GM21526 (cell line): ENCODE data around the gene LARP4.
A peak's percentile ranks its signal among the peaks of the same experiment; 100 is the strongest.
"Not testable (repeated sequence)": the region's sequence is repeated elsewhere in the genome, so short reads cannot be mapped to it uniquely, and the experiment has no call there.

Experiments used
- ATAC-seq: cut with Tn5 transposase; IDR thresholded peaks from one replicate; pipeline ENCODE4 v1.9.1; 2021; ENCODE audit warnings: moderate library complexity; ENCODE audit not compliant: unreplicated experiment, low FRiP score

LARP4 gene

DNA sequence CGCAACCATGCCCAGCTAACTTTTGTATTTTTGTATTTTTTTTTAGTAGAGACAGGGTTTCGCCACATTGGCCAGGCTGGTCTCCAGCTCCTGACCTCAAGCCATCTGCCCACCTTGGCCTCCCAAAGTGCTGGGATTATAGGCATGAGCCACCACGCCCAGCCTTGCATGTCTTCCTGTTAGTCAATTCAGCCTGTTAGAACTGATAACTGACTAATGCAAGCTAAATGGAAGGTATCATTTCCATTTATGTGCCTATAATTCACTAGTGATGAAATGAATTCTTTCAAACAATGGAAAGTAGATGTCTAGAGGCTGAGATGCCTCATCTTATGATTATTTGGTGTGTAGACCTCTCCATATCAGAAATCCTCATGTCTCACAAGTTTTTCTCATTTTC, 66.8 kb downstream of the LARP4 start:
- ATAC-seq, result no peak

DNA sequence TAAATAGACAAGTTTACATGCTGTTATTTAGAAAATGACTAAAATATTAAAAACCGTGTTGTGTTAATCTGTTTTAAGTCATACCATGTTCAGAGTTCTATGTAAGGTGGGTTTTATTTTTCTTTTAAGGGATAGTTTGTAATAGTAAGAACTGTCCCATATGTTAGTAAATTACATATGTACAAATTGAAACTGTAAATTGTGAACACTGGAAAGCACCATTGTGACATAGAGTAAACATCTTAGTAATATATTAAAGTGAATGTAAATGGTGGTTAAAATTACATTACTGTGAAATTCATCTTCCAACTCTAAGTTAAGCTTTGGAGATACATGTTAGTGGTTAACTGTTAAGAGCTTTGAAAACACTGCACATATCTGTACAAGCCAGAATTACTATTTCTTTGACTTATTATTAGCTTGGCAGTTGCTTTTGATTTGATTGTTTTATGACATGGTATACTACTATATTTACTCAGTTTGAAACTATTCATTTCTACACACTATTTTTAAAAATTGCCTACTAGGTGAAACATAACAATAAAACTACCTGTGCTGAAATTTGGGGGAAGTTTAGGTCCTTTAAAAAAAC, 76.7 kb downstream of the LARP4 start:
- ATAC-seq, result no peak

DNA sequence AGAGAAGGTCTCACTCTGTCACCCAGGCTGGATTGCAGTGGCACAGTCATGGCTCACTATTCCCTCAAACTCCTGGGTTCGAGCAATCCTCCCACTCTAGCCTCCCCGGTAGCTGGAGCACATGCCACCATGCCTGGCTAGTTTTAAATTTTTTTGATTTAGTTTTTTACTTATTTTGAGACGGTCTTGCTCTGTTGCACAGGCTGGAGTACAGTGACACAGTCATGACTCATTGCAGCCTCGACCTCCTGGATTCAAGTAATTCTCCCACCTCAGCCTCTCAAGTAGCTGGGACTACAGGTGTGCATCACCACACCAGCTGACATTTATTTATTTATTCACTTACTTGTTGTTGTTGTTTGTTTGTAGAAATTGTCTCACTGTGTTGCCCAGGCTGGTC, 81.9 kb downstream of the LARP4 start:
- ATAC-seq, result no peak

DNA sequence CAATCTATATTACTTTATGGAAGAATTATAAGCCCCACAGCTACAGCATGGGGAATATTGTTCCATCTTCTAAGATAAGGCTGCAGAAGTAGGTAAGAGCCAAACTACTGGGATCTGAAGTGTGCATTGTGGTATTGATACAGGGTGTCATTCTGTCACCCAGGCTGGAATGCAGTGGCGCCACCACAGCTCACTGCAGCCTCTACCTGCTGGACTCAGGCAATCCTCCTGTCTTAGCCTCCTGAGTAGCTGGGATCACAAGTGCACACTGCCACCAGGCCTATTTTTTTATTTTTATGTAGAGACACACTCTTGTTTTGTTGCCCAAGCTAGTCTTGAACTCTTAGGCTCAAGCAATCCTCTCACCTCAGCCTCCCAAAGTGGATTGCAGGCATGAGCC, 82.8 kb downstream of the LARP4 start:
- no peak for ATAC-seq

DNA sequence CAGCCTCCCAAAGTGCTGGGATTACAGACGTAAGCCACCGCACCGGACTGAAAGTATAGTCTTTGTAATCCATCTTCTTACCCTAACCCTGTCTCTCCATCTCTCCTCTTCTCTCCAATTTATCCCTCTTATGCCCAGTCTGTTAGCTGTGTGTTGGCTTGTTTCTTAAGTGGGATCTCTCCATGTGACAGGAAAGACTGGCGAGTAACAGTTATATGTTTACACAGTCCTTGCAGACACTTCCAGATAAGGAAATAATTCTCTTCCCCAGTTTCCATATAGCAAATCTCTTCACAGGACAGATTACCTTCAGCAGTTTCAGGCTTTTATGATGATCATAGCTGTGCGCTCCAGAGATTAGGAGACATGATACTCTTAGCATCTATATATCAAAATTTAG, 88.1 kb downstream of the LARP4 start:
- ATAC-seq, result no peak

DNA sequence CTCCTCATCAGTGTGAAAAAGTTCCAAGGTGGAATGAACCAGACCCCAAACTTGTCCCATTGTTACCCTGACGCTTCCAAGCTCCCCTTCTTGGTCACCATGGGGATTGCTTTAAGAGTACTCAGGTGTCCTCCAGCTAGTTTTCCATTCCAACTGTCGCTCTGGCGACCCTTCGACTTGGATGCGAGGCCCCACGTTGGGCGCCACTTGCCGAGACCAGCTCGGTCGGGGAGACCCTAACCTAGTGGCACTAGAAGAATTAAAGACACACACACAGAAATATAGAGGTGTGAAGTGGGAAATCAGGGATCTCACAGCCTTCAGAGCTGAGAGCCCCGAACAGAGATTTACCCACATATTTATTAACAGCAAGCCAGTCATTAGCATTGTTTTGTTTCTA, 97.4 kb downstream of the LARP4 start:
- ATAC-seq, result not testable (repeated sequence)

DNA sequence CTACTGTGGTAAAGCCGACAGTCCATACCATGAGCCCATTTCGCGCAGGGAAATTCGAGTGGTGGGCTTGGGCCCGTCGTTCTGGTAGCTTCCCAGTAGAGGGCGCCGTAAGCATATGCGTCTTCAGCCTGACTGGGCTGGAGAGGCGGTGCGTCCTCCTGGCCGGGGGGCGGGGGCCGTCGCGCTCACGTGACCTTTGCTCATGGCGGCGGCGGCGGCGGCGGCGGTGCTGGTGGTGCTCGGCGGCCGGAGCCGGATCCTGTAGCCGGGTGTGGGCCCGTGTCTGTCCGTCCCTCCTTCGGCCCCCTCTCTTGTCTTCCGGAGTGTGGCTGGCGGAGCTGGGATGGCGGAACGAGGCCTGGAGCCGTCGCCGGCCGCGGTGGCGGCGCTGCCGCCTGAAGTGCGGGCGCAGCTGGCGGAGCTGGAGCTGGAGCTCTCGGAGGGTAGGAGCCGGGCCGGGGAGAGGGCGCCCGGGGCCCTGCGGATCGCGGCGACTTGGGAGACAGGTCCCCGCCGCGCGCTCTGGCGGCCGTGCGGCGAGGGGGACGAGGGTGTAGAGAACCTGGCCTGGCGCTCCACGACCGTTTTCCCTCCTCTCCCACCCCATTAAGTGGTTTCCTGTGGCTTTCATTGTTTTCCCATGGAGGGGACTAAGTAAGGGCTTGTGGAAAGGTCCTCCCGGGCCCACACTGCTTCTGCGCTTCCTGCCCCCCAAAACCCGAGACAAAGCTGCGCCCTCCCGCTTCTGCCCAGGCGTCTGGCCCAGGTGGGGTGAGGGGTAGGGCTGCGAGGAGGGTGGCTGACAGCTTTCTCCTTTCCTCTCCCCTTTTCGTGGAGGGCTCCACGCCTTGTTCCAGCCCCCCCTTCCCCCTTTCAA, 104.4 kb downstream of the LARP4 start, which contains the start of gene DIP2B:
Gene DIP2B, plus strand, starts transcription at position 188 of the 877 bp plus-strand sequence. Its CDS starts 156 bp downstream, at position 344.
- peak; percentile 65 for ATAC-seq

DNA sequence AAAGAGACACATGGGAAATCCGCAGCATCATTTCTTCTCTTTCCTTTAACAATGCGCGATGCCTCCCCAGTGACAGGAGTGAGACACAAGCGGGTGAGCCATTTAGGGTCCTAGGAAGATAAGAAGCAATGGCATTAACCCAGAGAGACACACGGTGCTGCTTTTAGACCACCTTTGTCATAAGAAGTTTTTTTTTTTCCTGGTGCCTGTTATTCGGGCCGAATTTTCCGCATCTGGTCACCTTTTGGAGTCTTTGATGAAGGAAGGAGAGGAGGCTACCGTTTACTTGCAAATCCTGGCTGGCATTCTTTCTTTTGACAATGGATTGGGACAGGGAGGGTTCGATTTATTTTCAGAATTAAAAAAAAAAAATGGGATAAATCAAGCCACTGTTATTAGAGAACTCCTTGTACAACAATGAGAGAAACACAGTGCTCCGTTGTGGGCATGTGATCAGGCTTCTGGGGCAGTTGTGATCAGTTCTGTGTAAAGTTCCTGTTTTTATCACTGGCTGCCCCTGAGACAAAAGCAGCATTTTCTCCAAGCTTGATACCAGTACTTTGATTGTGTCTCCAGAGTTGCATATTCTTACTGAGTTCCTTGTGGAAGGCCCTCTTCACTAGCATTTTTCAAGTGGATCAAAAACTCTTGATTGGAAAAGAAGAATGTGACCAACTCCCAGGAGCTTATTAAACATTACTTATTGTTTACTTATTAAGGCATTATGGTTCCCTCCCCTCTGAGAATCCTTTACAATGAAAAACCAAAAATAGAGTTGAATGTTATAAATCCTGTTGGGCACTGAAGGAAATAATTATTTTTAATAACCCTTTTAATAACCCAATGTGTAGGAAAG, 105.2 kb downstream of the LARP4 start:
- no peak for ATAC-seq

DNA sequence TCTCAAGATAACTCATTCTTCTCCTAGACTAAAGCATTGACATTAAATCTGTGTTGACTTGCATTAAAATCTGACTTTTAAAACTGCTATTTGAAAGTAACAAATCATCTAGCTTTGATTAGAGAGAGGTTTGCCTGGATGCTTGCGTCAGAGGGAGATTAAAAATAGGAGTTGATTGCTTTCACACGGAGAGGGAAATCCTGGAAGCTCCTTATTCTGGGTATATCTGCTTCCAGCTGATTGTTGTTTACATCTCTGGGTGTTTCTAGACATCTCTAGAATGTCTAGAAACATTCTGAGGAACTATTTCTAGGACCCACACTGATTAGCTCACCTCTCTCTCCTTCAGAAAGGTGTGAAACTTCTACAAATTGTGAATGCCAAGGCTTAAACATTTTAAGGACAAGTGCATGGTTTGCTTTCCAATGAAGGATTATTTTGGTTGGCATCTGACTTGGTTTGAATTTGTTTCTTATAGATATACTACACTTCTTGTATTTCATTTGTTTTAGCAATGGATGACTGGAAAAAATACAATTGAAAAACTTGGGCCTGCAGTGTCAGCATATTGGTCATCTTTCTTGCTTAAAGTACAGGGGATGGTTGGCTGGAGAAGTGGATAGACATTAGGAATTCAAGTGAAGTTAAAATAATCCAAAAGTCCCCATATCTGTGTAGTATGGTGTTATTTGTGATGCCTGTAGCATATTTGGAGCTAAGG, 106.2 kb downstream of the LARP4 start:
- ATAC-seq, result no peak

DNA sequence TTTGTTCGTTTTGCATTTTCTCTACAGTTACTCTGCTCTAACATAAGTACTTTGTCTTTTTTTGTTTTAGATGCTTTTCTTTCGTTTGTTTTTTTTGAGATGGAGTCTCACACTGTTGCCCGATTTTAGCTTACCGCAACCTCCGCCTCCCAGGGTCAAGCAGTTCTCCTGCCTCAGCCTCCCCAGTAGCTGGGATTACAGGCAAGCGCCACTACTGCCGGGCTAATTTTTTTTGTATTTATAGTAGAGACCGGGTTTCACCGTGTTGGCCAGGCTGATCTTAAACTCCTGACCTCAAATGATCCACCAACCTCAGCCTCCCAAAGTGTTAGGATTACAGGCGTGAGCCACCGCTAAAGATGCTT, 106.8 kb downstream of the LARP4 start:
- ATAC-seq, result no peak

DNA sequence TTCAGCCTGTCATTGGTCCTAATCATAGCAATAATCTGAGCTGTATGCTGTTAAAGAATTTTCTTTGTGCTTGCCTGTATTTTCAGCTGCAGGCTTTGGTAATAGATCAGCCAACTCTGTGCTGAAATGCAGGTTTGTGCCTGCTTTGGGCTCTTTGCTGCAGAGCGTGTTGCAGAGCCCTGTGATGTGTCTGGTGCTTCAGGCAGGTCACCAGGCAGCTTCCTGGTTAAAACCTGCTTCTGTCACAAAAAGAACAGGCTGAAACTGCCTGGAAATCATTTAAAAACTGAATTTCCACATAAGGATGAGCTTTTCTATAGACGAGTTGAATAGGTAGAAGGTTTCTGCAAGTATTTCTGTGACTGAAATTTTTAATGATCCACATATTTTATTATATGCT, 107.2 kb downstream of the LARP4 start:
- ATAC-seq, result no peak

DNA sequence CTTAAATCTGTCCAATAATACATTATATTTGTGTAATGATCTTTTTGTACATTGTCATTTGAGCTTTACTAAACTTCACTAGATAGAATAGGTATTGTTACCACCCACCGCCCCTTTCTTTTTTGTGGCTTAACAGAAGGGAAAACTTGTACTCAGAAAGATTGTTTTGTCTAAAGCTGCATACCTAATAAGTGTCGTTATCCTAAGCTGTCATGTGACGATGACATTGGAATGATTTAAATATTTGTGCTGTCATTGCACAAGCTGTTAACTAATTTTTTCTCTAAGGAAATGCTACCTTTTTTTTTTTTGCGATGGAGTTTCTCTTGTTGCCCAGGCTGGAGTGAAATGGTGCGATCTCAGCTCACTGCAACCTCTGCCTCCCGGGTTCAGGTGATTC, 107.7 kb downstream of the LARP4 start:
- ATAC-seq, result no peak

DNA sequence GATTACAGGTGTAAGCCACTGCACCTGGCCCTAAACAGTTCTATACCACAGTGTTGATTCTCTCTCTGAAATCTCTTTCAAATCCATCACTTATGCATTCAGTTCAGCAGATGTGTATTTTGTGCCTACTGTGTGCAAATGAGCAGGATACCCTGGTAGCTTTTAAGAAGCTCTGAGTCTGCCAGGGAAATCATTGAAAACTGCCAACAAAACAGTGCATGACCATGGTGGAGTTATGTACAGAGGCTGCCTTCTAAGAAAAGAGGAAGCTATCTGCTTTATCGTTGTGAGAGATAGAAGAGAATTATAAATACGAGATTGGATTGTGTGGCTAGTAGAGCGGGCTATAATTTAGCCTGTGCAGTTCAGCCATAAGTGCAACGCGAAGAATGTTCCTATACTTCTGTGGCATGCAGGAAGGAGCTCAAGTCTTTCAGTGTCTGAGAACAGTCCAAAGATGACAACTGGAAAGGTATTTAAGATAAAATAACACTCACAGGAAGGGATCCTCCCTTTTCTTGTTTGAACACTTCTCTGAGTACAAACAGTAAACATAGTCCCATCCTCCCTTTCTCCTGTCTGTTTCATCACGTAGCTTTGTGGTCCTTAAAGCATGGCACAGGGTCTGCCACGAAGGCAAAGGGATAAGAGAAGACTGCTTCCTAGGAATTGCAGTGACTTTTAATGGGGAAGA, 108.4 kb downstream of the LARP4 start:
- ATAC-seq, result no peak

DNA sequence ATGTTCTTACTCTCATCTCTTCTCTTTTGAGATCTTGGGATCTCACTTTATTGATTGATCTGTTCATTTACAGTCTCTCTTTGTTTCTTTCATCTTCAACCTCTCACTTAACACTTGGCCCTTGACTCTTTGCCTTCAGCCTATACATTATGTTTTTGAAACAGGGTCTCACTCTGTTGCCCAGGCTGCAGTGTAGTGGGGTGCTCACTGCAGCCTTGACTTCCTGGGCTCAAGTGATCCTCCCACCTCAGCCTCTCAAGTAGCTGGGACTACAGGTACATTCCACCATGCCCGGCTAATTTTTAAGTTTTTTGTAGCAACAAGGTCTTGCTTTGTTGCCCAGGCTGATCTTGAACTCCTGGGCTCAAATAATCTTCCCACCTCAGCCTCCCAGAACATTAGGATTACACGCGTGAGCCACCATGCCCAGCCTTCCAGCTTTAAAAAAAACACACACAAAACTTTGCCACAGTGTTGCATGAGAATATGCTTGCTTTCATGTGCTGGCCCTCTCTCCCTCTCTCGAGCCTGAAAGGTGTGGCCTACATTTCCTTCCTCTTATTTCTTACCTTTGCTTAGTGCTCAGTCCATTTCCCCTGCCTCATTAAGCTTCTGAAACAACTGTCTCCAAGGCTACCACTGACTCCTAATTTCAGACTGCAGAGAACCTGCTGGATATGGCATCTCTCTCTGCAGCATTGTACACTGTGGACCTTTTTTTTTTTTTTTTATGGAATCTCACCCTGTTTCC, 114.0 kb downstream of the LARP4 start:
- no peak for ATAC-seq

DNA sequence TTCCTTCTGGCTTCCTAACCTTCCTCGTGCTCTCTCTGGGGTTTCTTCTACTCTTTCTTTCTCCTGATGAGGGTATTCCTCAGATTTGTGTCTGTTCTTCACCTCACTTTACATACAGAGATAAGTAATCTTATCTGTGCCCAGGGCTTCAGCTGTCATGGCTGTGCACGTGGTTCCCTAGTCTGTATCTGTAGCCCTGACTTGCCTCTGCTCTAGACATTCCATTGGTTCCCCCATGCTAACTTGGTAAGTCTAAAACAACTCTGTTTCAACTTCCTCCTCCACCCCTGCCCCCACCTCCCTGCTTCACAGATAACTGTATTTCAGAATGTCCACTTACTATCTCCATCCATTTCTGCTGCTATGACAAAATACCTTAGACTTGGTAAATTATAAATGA, 114.9 kb downstream of the LARP4 start:
- no peak for ATAC-seq

DNA sequence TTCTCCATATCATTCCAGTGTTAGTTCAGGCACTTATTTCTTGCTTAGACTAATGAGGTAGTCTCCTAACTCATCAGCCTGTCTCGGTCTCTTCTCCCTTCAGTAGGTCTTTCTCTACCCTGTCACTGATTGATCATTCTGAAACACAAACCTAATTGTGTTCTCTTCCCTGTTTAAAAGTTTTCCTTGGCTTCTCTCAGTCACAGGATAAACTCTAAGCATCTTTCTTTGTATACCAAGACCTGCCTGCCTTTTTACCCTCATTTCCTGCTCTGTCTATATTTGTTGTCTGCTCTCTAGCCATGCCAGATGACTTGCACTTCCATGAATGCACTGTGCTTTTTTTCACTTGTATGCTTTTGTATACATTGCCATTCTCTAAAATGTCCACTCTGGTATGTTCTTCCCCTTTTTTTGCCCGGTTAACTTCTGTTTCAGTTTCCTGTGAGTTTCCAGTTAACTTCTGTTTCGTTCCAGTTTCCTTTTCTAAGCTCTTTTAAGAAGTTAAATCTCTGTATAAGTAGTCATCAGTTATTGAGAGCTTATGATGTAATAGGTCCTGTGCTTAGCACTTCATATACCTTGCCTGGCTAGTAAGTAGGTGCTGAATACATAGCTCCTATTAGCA, 116.8 kb downstream of the LARP4 start:
- peak; percentile 59 for ATAC-seq

DNA sequence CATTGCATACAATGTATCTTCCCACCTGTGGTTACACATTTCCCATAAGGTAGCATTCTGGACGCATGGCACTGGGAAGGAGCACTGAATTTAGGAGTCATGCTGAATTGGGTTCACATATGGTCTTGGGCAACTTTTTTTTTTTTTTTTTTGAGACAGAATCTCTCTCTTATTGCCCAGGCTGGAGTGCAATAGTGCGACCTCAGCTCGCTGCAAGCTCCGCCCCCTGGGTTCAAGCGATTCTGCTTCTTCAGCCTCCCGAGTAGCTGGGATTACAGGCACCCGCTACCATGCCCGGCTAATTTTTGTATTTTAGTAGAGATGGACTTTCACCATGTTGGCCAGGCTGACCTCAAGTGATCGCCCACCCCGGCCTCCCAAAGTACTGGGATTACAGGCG, 117.4 kb downstream of the LARP4 start:
- no peak for ATAC-seq

DNA sequence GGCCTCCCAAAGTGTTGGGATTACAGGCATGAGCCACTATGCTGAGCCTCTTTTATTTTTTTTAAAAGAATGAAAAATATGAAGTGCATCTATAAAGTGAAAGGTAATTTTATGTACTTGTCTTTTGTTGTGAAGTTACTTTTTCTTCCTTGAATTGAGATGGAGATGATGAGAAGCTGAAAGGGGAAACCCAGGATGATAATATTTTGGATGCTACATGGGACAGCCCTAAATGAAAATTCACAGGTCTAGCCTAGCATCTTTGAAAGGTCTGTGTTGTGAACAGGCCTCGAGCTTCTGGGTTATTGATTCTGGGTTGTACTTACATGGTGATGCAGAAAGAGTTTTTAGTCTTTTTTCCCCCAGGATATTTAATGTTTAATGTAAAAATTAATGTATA, 118.7 kb downstream of the LARP4 start:
- no peak for ATAC-seq
